GM12875 (cell line): ENCODE results near the gene CDC42BPB.
"Not testable (repeated sequence)": the region's sequence is repeated elsewhere in the genome, so short reads cannot be mapped to it uniquely, and the experiment has no call there.

ENCODE experiments used
- H3K4me3 ChIP-seq: one replicate; pipeline ENCODE4 v1.5.1; 2011; ENCODE audit warnings: low read depth, low read length, control low read depth
- CTCF ChIP-seq: IDR thresholded peaks from 2 replicates; pipeline ENCODE4 v1.5.1; 2011; ENCODE audit warnings: low read depth, mild to moderate bottlenecking, control low read depth, inconsistent platforms, low read length, moderate library complexity, borderline replicate concordance; ENCODE audit not compliant: insufficient read depth

Gene CDC42BPB

GRCh38 chr14:102930138-102930752 is 127.1 kb downstream of the CDC42BPB start:
- TF ChIP-seq CTCF, result no peak
- H3K4me3 ChIP-seq, result no peak overlapping the region

GRCh38 chr14:102929241-102930137 is 127.9 kb downstream of the CDC42BPB start:
- no peak for TF ChIP-seq CTCF
- H3K4me3 ChIP-seq, result no peak overlapping the region

GRCh38 chr14:102928412-102929240 is 128.7 kb downstream of the CDC42BPB start:
- H3K4me3 ChIP-seq, result peak overlapping the region; percentile 51
- no peak for TF ChIP-seq CTCF

- peak overlapping the region; percentile 51 for H3K4me3 ChIP-seq
- no peak for TF ChIP-seq CTCF
Measured at GRCh38 chr14:102927878-102928411, 129.4 kb downstream of the CDC42BPB start.

- TF ChIP-seq CTCF, result no peak
- no peak overlapping the region for H3K4me3 ChIP-seq
Measured at GRCh38 chr14:102927346-102927877, 129.9 kb downstream of the CDC42BPB start.

- H3K4me3 ChIP-seq, result not testable (repeated sequence)
Measured at GRCh38 chr14:102926840-102927239, 130.5 kb downstream of the CDC42BPB start.

GRCh38 chr14:102926104-102926503 is 131.2 kb downstream of the CDC42BPB start:
- no peak for TF ChIP-seq CTCF
- no peak overlapping the region for H3K4me3 ChIP-seq
